ENCODE results near the gene MCIDAS. TPM values are rescaled to one million over a fixed set of nuclear protein-coding genes. Genes with fewer than 3 reads are reported as not detected.

MCIDAS gene
- total and polyA plus RNA-seq, 2 of the 4 experiments (the other 2 are of a cell fraction): not detected

DNA sequence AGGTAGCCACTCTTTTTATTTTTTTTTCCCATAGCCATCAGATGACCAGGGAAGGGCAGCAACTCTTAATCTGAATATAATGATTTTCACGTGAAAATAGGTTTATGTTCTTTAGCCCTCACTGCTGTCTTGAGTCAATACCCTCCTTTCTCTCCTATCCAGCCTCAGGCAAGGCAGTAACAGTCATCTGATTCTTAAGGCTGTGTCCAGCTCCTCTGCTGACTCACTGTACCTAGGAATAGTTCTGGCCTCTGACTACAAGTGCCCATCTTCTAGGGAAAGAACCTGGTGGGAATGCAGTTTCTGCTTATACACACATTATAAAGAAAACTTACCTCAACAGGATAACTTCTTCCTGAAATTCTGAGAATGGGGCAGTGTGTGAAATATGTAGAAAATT is 49.7 kb upstream of the MCIDAS start:
- Histone ChIP-seq H4K20me1 (ENCODE audit: insufficient read depth, low read length) (no peaks in the 10 kb centered on the region), H4K8ac (ENCODE audit: low read depth in 2 of 2, low read length in 2 of 2) (no peak overlapping the region), H3K4ac (ENCODE audit: low read depth, low read length) (no peak overlapping the region), H3K27me3 (ENCODE audit: control insufficient read depth, insufficient read depth, low read length) (no peaks in the 10 kb centered on the region), H3K27ac (ENCODE audit: insufficient read depth, low read length) (no peak overlapping the region), H2BK120ac (ENCODE audit: low read depth, low read length) (no peak overlapping the region), H3K23ac (ENCODE audit: low read depth, low read length) (no peak overlapping the region), H2BK15ac (ENCODE audit: low read depth, low read length) (no peak overlapping the region), H3K9me1 (ENCODE audit: insufficient read depth, low read length) (no peaks in the 10 kb centered on the region), H3K9ac (ENCODE audit: low read depth, low read length) (no peak overlapping the region), H3K4me2 (ENCODE audit: low read depth, low read length) (no peak overlapping the region), H3K56ac (ENCODE audit: extremely low read depth, insufficient read depth, low read length) (no peak overlapping the region), H3K4me1 (ENCODE audit: control insufficient read depth, insufficient read depth, low read length) (no peaks in the 10 kb centered on the region), H3K79me1 (ENCODE audit: low read depth in 1 of 2, low read length in 2 of 2) (peaks cover 3% of the 10 kb centered on the region in 2 experiments; a peak in 2 of 4 replicates), H2BK5ac (ENCODE audit: low read depth, low read length, poor library complexity, severe bottlenecking) (peak overlapping the region; percentile 3), H2AK5ac (ENCODE audit: low read depth, low read length) (no peak overlapping the region), H2BK20ac (ENCODE audit: low read depth, low read length) (no peak overlapping the region), H4K5ac (ENCODE audit: low read depth, low read length) (no peak overlapping the region), H2AK9ac (replicated peaks; ENCODE audit: low read depth, low read length, poor library complexity) (no peak overlapping the region), H2AFZ (replicated peaks; ENCODE audit: low read length, poor library complexity) (no peak overlapping the region), H3K14ac (replicated peaks; ENCODE audit: low read depth, low read length) (no peak overlapping the region), H4K91ac (ENCODE audit: insufficient read depth, low read depth, low read length) (no peak overlapping the region), H3K36me3 (ENCODE audit: control insufficient read depth, insufficient read depth, low read length) (peaks cover 21% of the 10 kb centered on the region), H3K4me3 (ENCODE audit: insufficient read depth, low read depth, low read length) (no peak overlapping the region), H3K9me3 (ENCODE audit: control insufficient read depth, insufficient read depth, low read length) (no peaks in the 10 kb centered on the region), H3K18ac (ENCODE audit: low read depth, low read length) (no peak overlapping the region)
- in situ Hi-C loops (cut with MboI; ENCODE audit: low sequenced_read_pairs) (no loop called here), intact Hi-C loops (cut with micrococcal nuclease) (no loop called here), dilution Hi-C loops (cut with HindIII; ENCODE audit: low sequenced_read_pairs, unreplicated experiment) (no loop called here)
- no CpG with 5 or more reads among the region's 1 CpG for WGBS, 2 experiments (ENCODE audit: extremely low coverage in 2 of 2, insufficient read length in 1 of 2)
- BruUV-seq (replicated peaks): no TSS peak
- TF ChIP-seq, protein P1, sequence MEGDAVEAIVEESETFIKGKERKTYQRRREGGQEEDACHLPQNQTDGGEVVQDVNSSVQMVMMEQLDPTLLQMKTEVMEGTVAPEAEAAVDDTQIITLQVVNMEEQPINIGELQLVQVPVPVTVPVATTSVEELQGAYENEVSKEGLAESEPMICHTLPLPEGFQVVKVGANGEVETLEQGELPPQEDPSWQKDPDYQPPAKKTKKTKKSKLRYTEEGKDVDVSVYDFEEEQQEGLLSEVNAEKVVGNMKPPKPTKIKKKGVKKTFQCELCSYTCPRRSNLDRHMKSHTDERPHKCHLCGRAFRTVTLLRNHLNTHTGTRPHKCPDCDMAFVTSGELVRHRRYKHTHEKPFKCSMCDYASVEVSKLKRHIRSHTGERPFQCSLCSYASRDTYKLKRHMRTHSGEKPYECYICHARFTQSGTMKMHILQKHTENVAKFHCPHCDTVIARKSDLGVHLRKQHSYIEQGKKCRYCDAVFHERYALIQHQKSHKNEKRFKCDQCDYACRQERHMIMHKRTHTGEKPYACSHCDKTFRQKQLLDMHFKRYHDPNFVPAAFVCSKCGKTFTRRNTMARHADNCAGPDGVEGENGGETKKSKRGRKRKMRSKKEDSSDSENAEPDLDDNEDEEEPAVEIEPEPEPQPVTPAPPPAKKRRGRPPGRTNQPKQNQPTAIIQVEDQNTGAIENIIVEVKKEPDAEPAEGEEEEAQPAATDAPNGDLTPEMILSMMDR (conservative IDR thresholded peaks at IDR 0.05; ENCODE audit: low read depth, low read length): no peak
- TF ChIP-seq, protein P2, sequence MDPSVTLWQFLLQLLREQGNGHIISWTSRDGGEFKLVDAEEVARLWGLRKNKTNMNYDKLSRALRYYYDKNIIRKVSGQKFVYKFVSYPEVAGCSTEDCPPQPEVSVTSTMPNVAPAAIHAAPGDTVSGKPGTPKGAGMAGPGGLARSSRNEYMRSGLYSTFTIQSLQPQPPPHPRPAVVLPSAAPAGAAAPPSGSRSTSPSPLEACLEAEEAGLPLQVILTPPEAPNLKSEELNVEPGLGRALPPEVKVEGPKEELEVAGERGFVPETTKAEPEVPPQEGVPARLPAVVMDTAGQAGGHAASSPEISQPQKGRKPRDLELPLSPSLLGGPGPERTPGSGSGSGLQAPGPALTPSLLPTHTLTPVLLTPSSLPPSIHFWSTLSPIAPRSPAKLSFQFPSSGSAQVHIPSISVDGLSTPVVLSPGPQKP (IDR thresholded peaks at IDR 0.05; ENCODE audit: borderline replicate concordance, low read depth, low read length): no peak
- POLR2A ChIA-PET (ENCODE audit: unreplicated experiment): no interaction called here
- ATAC-seq (ENCODE audit: low read depth) (peak; percentile 68; the same call in 1 of the 2 replicates), DNase-seq (peak; percentile 72)
- CTCF ChIA-PET: no interaction called here

All from IMR-90 (cell line).